Measurements from ENCODE around the gene GLP1R. TPM values are rescaled to one million over a fixed set of nuclear protein-coding genes. Genes with fewer than 3 reads are reported as not detected.

GLP1R gene
- total and polyA plus RNA-seq, 2 donors (not counting 1 experiment from before 2014, with no cell fraction given) = not detected

DNA sequence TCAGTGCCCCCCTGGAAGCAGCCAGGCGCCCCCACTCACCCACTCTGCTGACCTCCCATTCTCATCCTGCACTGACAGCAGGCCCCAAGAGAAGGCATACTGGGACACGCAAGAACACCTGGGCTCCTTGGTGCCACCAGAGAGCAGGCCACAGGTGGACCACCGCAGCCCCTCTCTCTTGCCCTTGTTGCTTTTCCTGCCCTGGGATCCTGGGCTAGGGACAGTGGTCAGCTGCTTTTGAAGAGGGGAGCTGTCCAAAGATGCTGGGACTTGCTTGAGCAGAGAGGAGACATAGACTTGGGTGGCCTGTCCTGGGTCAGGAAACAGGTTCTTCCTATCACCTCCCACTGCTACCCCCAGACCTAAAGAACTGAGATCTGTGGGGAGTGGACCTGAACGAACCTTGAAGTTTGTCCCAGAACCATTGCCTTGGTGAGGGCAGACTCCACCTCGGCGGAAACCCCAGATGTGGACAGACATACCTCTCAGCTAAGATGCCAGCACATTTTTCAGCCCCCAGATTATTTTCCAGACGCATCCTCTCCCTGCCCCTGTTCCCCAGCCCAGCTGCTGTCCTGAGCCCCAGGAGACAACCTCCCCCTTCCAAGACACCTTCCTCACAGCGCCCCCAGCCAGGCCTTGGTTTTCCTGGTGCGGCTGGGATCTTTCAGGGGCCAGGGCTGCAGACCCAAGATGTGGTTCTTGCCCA, 1.1 kb downstream of the GLP1R start:
- H2AFZ ChIP-seq (ENCODE audit: low read length) = no peak overlapping the region

GRCh38 chr6:39050453-39051112, 2.0 kb downstream of the GLP1R start:
- H3K79me2 ChIP-seq (ENCODE audit: control insufficient read depth, insufficient read depth, low read length) = no peaks in the 10 kb centered on the region
- H3K4me1 ChIP-seq (ENCODE audit: control insufficient read depth, extremely low read depth, insufficient read depth, low read length) = no peaks in the 10 kb centered on the region
- H2AFZ ChIP-seq (ENCODE audit: low read length) = no peak overlapping the region
- H3K9ac ChIP-seq (ENCODE audit: insufficient read depth, low read length) = no peak overlapping the region
- no peak overlapping the region for H3K4me2 ChIP-seq (ENCODE audit: extremely low read depth, insufficient read depth, low read length)
- no peak overlapping the region for H3K27ac ChIP-seq (ENCODE audit: insufficient read depth, low read length)
- H3K36me3 ChIP-seq (ENCODE audit: control insufficient read depth, insufficient read depth, low read length) = no peaks in the 10 kb centered on the region
- H4K20me1 ChIP-seq (ENCODE audit: control insufficient read depth, extremely low read depth, insufficient read depth, low read length) = no peaks in the 10 kb centered on the region
- H3K27me3 ChIP-seq (ENCODE audit: control insufficient read depth, insufficient read depth, low read length) = peaks cover 7% of the 10 kb centered on the region
- no peak for TF ChIP-seq EZH2 (IDR thresholded peaks at IDR 0.05; ENCODE audit: low read length, missing control alignments)
- TF ChIP-seq CTCF (conservative IDR thresholded peaks at IDR 0.05 in 1 of 2, IDR thresholded peaks at IDR 0.05 in 1 of 2; ENCODE audit: low read depth in 1 of 2, low read length in 2 of 2) = no peak
- DNase-seq (ENCODE audit: low read depth in 2 of 2) = no peak
- H3K4me3 ChIP-seq (replicated peaks in 1 of 4; ENCODE audit: control extremely low read depth in 1 of 4, insufficient read depth in 1 of 4, low read depth in 3 of 4, low read length in 4 of 4) = no peak overlapping the region
- H3K9me3 ChIP-seq (ENCODE audit: control insufficient read depth, insufficient read depth, low read depth, low read length) = no peaks in the 10 kb centered on the region

More for the DNA sequence above, 1.1 kb downstream of the GLP1R start:
- DNase-seq (ENCODE audit: low read depth in 2 of 2) = no peak
- Histone ChIP-seq H4K20me1 (ENCODE audit: control insufficient read depth, extremely low read depth, insufficient read depth, low read length) (no peaks in the 10 kb centered on the region), H3K27ac (ENCODE audit: insufficient read depth, low read length) (no peak overlapping the region), H3K27me3 (ENCODE audit: control insufficient read depth, insufficient read depth, low read length) (peaks cover 7% of the 10 kb centered on the region), H3K9me3 (ENCODE audit: control insufficient read depth, insufficient read depth, low read depth, low read length) (no peaks in the 10 kb centered on the region), H3K79me2 (ENCODE audit: control insufficient read depth, insufficient read depth, low read length) (no peaks in the 10 kb centered on the region), H3K4me2 (ENCODE audit: extremely low read depth, insufficient read depth, low read length) (no peak overlapping the region), H3K9ac (ENCODE audit: insufficient read depth, low read length) (no peak overlapping the region), H3K4me3 (replicated peaks in 1 of 4; ENCODE audit: control extremely low read depth in 1 of 4, insufficient read depth in 1 of 4, low read depth in 3 of 4, low read length in 4 of 4) (no peak overlapping the region), H3K36me3 (ENCODE audit: control insufficient read depth, insufficient read depth, low read length) (no peaks in the 10 kb centered on the region), H3K4me1 (ENCODE audit: control insufficient read depth, extremely low read depth, insufficient read depth, low read length) (no peaks in the 10 kb centered on the region)
- TF ChIP-seq EZH2 (IDR thresholded peaks at IDR 0.05; ENCODE audit: low read length, missing control alignments) (no peak), CTCF (conservative IDR thresholded peaks at IDR 0.05 in 1 of 2, IDR thresholded peaks at IDR 0.05 in 1 of 2; ENCODE audit: low read depth in 1 of 2, low read length in 2 of 2) (no peak)

DNA sequence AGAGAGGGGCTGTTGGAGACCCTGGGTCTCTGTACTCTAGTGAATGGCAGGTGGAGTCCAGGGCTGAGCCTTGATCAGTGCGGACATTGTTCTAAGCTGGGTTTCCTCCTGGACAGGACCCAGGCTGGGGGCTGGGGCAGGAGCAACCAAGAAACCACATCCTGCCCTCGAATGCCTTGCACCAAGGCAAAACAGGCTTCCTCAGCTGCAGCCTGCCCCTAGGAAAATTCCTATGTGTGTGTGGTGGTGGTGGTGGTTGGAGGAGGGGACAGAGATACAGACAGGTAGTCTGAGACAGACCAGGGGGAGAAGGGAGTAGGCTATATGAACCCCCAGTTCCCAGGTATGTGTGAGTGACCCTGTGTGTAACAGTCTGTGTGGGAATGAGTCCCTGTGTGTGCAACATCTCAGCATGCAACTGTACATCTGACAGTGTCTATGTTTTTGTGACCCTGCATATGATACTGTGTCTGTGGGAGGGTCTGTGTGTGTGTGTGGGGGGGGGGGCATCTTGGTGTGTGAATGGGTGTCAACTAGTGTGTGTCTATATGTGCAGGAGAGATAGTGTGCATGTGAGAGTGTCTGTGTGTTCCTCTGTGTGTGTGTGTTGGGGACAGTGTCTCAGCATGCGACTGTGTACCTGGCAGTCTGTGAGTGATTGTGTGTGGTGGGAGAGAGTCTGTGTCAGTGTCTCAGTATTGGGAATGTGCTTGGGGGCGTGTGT, 3.0 kb downstream of the GLP1R start:
- Histone ChIP-seq H3K9ac (ENCODE audit: insufficient read depth, low read length) (no peak overlapping the region), H3K4me2 (ENCODE audit: extremely low read depth, insufficient read depth, low read length) (no peak overlapping the region), H3K27ac (ENCODE audit: insufficient read depth, low read length) (no peak overlapping the region), H3K36me3 (ENCODE audit: control insufficient read depth, insufficient read depth, low read length) (no peaks in the 10 kb centered on the region), H3K9me3 (ENCODE audit: control insufficient read depth, insufficient read depth, low read depth, low read length) (no peaks in the 10 kb centered on the region), H4K20me1 (ENCODE audit: control insufficient read depth, extremely low read depth, insufficient read depth, low read length) (no peaks in the 10 kb centered on the region), H3K27me3 (ENCODE audit: control insufficient read depth, insufficient read depth, low read length) (peaks cover 7% of the 10 kb centered on the region), H3K4me1 (ENCODE audit: control insufficient read depth, extremely low read depth, insufficient read depth, low read length) (no peaks in the 10 kb centered on the region), H3K4me3 (replicated peaks in 1 of 4; ENCODE audit: control extremely low read depth in 1 of 4, insufficient read depth in 1 of 4, low read depth in 3 of 4, low read length in 4 of 4) (no peak overlapping the region), H2AFZ (ENCODE audit: low read length) (no peak overlapping the region), H3K79me2 (ENCODE audit: control insufficient read depth, insufficient read depth, low read length) (no peaks in the 10 kb centered on the region)
- DNase-seq (ENCODE audit: low read depth in 2 of 2) = peak in 1 of 2 donors; percentile 4
- TF ChIP-seq CTCF (conservative IDR thresholded peaks at IDR 0.05 in 1 of 2, IDR thresholded peaks at IDR 0.05 in 1 of 2; ENCODE audit: low read depth in 1 of 2, low read length in 2 of 2) (no peak), EZH2 (IDR thresholded peaks at IDR 0.05; ENCODE audit: low read length, missing control alignments) (no peak)

Data from fibroblast of lung (primary cell).